Panc1 (cell line): ENCODE measurements around the gene PEX19. TPM values are rescaled to one million over a fixed set of nuclear protein-coding genes. Genes with fewer than 3 reads are reported as not detected.

Experiments
- ATAC-seq: fragments of 200-7000 bp; cut with Tn5 transposase; 2 replicates; pipeline ENCODE4 v1.9.1; 2020; ENCODE audit warnings: mild to moderate bottlenecking, moderate library complexity
- BruUV-seq: library from RNA; stranded (reverse); fragments of 400-500 nt; replicated peaks from 2 replicates; lab custom pipeline; 2021; lab: Mats Ljungman, UMichigan
- CTCF ChIA-PET: fragments of 300-600 bp; sonication (Branson Sonifier 250); formaldehyde crosslinking; loops from one replicate; lab custom pipeline; 2022; ENCODE audit warnings: antibody characterized with exemption; lab: Charles Lee
- POLR2A ChIA-PET: fragments of 300-600 bp; sonication (Branson Sonifier 250); formaldehyde crosslinking; loops from one replicate; lab custom pipeline; 2022; ENCODE audit warnings: antibody characterized with exemption; lab: Charles Lee
- DNase-seq: peaks from one replicate; pipeline ENCODE4 v3.0.0-alpha.2; 2010; ENCODE audit warnings: low read depth, low spot score
- H3K27ac ChIP-seq: 2 replicates; pipeline ENCODE4 v1.5.1; 2011; ENCODE audit warnings: mild to moderate bottlenecking, low read length, inconsistent platforms
- H3K27me3 ChIP-seq: fragments of 200-500 bp; sonication (Bioruptor generic); 2 replicates; pipeline ENCODE4 v1.6.0; 2014; ENCODE audit warnings: low read length, inconsistent platforms; ENCODE audit not compliant: control insufficient read depth, insufficient read depth
- H3K36me3 ChIP-seq: fragments of 200-500 bp; sonication (Bioruptor generic); 2 replicates; pipeline ENCODE4 v1.5.1; 2014; ENCODE audit warnings: inconsistent platforms, mild to moderate bottlenecking, low read length, moderate library complexity; ENCODE audit not compliant: control insufficient read depth, insufficient read depth
- H3K4me1 ChIP-seq: 2 replicates; pipeline ENCODE4 v1.5.1; 2011; ENCODE audit warnings: inconsistent platforms, mild to moderate bottlenecking, low read length, moderate library complexity; ENCODE audit not compliant: control insufficient read depth, insufficient read depth
- H3K4me3 ChIP-seq, 2 experiments: 2 replicates each; pipeline ENCODE4 v1.5.1; 2011 to 2012; ENCODE audit warnings: low read depth in 2 of 2, low read length in 2 of 2, mild to moderate bottlenecking in 2 of 2, inconsistent platforms in 1 of 2, moderate library complexity in 1 of 2
- H3K9me3 ChIP-seq: fragments of 200-500 bp; sonication (Bioruptor generic); 2 replicates; pipeline ENCODE4 v1.5.1; 2014; ENCODE audit warnings: low read depth, mild to moderate bottlenecking, inconsistent platforms, low read length, moderate library complexity; ENCODE audit not compliant: control insufficient read depth, insufficient read depth
- POLR2AphosphoS5 ChIP-seq: IDR thresholded peaks from 2 replicates; pipeline ENCODE4 v1.6.1; 2012; ENCODE audit warnings: mild to moderate bottlenecking, low read depth, low read length, moderate library complexity
- SIN3A ChIP-seq: IDR thresholded peaks from 2 replicates; pipeline ENCODE4 v1.6.1; 2012; ENCODE audit warnings: low read depth, mild to moderate bottlenecking, low read length, moderate library complexity, borderline replicate concordance; ENCODE audit not compliant: insufficient read depth
- TCF7L2 ChIP-seq: IDR thresholded peaks from 2 replicates; pipeline ENCODE4 v1.6.1; 2011; ENCODE audit warnings: mild to moderate bottlenecking, low read depth, low read length, inconsistent platforms
- in situ Hi-C: cut with HindIII; loops from 2 replicates; pipeline ENCODE4 v1.10.0; 2016; ENCODE audit warnings: low sequenced_read_pairs, low pct_unique_long_range_greater_than_20kb
- intact Hi-C: fragments of 100-400 bp; cut with micrococcal nuclease; formaldehyde crosslinking; loops from one replicate; pipeline ENCODE4 v1.10.0; 2022; ENCODE audit not compliant: unreplicated experiment
- total RNA-seq: library from RNA; stranded (reverse); gene quantifications from one replicate; pipeline ENCODE4 v1.2.1, GENCODE V29; 2021; ENCODE audit not compliant: unreplicated experiment
- TF ChIP-seq, protein P1 (sequence below), 2 experiments: IDR thresholded peaks; 2 replicates each; pipeline ENCODE4 v1.6.1; 2011 to 2012; ENCODE audit warnings: low read depth in 2 of 2, control low read depth in 1 of 2, low read length in 1 of 2, mild to moderate bottlenecking in 1 of 2, moderate library complexity in 1 of 2; ENCODE audit not compliant: insufficient read depth in 1 of 2
- TF ChIP-seq, protein P2 (sequence below): fragments of 450-650 bp; IDR thresholded peaks from 2 replicates; pipeline ENCODE4 v1.5.1; 2017; ENCODE audit warnings: mild to moderate bottlenecking

PEX19 gene
- total RNA-seq, 1 experiment from 2014 or later: 55.1 TPM

DNA sequence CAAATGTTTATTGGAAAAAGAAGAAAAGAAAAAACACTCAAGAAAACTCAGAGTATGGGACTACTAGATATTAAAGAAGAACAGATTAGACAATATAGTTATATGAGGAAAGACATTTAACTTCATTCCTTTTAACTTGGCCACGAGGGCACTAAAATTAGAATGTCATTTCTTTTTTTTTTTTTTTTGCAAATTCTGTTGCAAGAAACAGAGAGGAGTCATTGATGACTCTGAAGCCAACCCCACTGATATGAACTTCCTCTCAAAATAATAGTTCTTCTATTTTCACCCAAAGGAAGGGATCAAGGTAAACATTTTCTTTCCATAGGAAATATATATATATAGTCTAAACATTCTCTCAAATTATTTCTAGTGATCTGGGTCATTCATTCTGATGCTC lies 24.6 kb upstream of the PEX19 start:
- Histone ChIP-seq H3K9me3 (no peaks in the 10 kb centered on the region), H3K4me3 (no peak overlapping the region), H3K36me3 (peaks cover 58% of the 10 kb centered on the region), H3K4me1 (no peaks in the 10 kb centered on the region), H3K27ac (no peak overlapping the region), H3K27me3 (no peaks in the 10 kb centered on the region)
- TF ChIP-seq POLR2AphosphoS5: no peak
- TF ChIP-seq SIN3A: no peak
- TF ChIP-seq, protein P1, sequence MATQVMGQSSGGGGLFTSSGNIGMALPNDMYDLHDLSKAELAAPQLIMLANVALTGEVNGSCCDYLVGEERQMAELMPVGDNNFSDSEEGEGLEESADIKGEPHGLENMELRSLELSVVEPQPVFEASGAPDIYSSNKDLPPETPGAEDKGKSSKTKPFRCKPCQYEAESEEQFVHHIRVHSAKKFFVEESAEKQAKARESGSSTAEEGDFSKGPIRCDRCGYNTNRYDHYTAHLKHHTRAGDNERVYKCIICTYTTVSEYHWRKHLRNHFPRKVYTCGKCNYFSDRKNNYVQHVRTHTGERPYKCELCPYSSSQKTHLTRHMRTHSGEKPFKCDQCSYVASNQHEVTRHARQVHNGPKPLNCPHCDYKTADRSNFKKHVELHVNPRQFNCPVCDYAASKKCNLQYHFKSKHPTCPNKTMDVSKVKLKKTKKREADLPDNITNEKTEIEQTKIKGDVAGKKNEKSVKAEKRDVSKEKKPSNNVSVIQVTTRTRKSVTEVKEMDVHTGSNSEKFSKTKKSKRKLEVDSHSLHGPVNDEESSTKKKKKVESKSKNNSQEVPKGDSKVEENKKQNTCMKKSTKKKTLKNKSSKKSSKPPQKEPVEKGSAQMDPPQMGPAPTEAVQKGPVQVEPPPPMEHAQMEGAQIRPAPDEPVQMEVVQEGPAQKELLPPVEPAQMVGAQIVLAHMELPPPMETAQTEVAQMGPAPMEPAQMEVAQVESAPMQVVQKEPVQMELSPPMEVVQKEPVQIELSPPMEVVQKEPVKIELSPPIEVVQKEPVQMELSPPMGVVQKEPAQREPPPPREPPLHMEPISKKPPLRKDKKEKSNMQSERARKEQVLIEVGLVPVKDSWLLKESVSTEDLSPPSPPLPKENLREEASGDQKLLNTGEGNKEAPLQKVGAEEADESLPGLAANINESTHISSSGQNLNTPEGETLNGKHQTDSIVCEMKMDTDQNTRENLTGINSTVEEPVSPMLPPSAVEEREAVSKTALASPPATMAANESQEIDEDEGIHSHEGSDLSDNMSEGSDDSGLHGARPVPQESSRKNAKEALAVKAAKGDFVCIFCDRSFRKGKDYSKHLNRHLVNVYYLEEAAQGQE (IDR thresholded peaks at IDR 0.05; ENCODE audit: insufficient read depth in 1 of 2, low read depth in 2 of 2, low read length in 1 of 2): no peak
- TF ChIP-seq TCF7L2: no peak
- TF ChIP-seq, protein P2, sequence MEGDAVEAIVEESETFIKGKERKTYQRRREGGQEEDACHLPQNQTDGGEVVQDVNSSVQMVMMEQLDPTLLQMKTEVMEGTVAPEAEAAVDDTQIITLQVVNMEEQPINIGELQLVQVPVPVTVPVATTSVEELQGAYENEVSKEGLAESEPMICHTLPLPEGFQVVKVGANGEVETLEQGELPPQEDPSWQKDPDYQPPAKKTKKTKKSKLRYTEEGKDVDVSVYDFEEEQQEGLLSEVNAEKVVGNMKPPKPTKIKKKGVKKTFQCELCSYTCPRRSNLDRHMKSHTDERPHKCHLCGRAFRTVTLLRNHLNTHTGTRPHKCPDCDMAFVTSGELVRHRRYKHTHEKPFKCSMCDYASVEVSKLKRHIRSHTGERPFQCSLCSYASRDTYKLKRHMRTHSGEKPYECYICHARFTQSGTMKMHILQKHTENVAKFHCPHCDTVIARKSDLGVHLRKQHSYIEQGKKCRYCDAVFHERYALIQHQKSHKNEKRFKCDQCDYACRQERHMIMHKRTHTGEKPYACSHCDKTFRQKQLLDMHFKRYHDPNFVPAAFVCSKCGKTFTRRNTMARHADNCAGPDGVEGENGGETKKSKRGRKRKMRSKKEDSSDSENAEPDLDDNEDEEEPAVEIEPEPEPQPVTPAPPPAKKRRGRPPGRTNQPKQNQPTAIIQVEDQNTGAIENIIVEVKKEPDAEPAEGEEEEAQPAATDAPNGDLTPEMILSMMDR: no peak
- DNase-seq: no peak
- no peak for ATAC-seq
- in situ Hi-C loops: no loop called here
- CTCF ChIA-PET: no interaction called here
- POLR2A ChIA-PET: no interaction called here
- BruUV-seq: no TSS peak
- intact Hi-C loops: no loop called here

DNA sequence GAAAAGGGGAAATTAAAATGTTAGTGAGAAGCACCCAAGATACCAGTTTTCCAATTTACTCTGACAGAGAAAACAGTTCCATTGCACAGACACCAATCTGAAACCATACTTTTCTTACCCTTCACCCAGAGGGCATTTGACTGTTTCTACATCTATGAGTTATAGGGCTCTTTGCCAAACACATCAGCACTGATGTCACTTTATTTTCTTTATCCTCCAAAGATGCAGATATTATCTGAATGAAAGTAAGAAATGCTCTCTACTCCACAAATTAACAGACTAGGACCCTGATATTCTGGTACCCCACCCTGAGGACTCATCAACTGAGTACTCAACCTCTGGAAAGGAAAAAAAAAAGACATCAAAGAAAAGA lies 24.2 kb upstream of the PEX19 start:
- Histone ChIP-seq H3K4me1 (no peaks in the 10 kb centered on the region), H3K27ac (no peak overlapping the region), H3K4me3 (no peak overlapping the region), H3K9me3 (no peaks in the 10 kb centered on the region), H3K36me3 (peaks cover 59% of the 10 kb centered on the region), H3K27me3 (no peaks in the 10 kb centered on the region)
- POLR2A ChIA-PET: no interaction called here
- in situ Hi-C loops (no loop called here), intact Hi-C loops (no loop called here)
- DNase-seq (no peak), ATAC-seq (no peak)
- CTCF ChIA-PET: no interaction called here
- TF ChIP-seq SIN3A (no peak), TCF7L2 (no peak), POLR2AphosphoS5 (no peak)
- TF ChIP-seq, protein P2: no peak
- TF ChIP-seq, protein P1 (IDR thresholded peaks at IDR 0.05; ENCODE audit: insufficient read depth in 1 of 2, low read depth in 2 of 2, low read length in 1 of 2): no peak
- BruUV-seq: no TSS peak
